PC-3 (cell line): ENCODE data around the gene TRPT1. TPM values are rescaled to one million over a fixed set of nuclear protein-coding genes. Genes with fewer than 3 reads are reported as not detected.

ENCODE experiments used
- ATAC-seq: fragments of 200-7000 bp; cut with Tn5 transposase; 2 replicates; pipeline ENCODE4 v1.9.1; 2020; ENCODE audit warnings: mild to moderate bottlenecking, moderate library complexity
- BruUV-seq: library from RNA; stranded (reverse); fragments of 400-500 nt; replicated peaks from 2 replicates; lab custom pipeline; 2021; lab: Mats Ljungman, UMichigan
- CTCF ChIA-PET: fragments of 300-600 bp; sonication (Branson Sonifier 250); formaldehyde crosslinking; loops from one replicate; lab custom pipeline; 2022; ENCODE audit warnings: antibody characterized with exemption; lab: Charles Lee
- POLR2A ChIA-PET: fragments of 300-600 bp; sonication (Branson Sonifier 250); formaldehyde crosslinking; loops from one replicate; lab custom pipeline; 2022; ENCODE audit warnings: antibody characterized with exemption; ENCODE audit not compliant: unreplicated experiment; lab: Charles Lee
- DNase-seq: peaks from one replicate; pipeline ENCODE4 v3.0.0-alpha.2; 2015
- H2AFZ ChIP-seq: fragments of 300-600 bp; sonication (generic); 2 replicates; pipeline ENCODE4 v1.6.0; 2016; ENCODE audit warnings: antibody characterized with exemption, low read length
- H3F3A ChIP-seq: fragments of 300-600 bp; sonication (generic); one replicate; pipeline ENCODE4 v1.6.0; 2017; ENCODE audit warnings: antibody characterized with exemption, low read length, control low read depth, mild to moderate bottlenecking; ENCODE audit not compliant: unreplicated experiment
- H3K27ac ChIP-seq: fragments of 300-600 bp; sonication (generic); 2 replicates; pipeline ENCODE4 v1.5.1; 2016; ENCODE audit warnings: mild to moderate bottlenecking, low read length
- H3K27me3 ChIP-seq: fragments of 300-600 bp; sonication (generic); 2 replicates; pipeline ENCODE4 v1.6.1; 2016; ENCODE audit warnings: low read length, mixed read lengths
- H3K36me3 ChIP-seq: fragments of 300-600 bp; sonication (generic); 2 replicates; pipeline ENCODE4 v1.6.1; 2016; ENCODE audit warnings: low read depth, mixed run types, low read length, mixed read lengths
- H3K4me1 ChIP-seq: fragments of 300-600 bp; sonication (generic); 2 replicates; pipeline ENCODE4 v1.5.1; 2016; ENCODE audit warnings: low read length; ENCODE audit not compliant: insufficient read depth
- H3K4me2 ChIP-seq: fragments of 300-600 bp; sonication (generic); 2 replicates; pipeline ENCODE4 v1.6.0; 2016; ENCODE audit warnings: low read length
- H3K4me3 ChIP-seq: fragments of 300-600 bp; sonication (generic); 2 replicates; pipeline ENCODE4 v1.5.1; 2016; ENCODE audit warnings: mild to moderate bottlenecking, low read length, mixed read lengths
- H3K79me2 ChIP-seq: fragments of 300-600 bp; sonication (generic); 2 replicates; pipeline ENCODE4 v1.6.1; 2017; ENCODE audit warnings: low read length, mixed read lengths
- H3K9ac ChIP-seq: fragments of 300-600 bp; sonication (generic); 2 replicates; pipeline ENCODE4 v1.6.0; 2016; ENCODE audit warnings: mild to moderate bottlenecking, low read length
- H3K9me2 ChIP-seq: fragments of 300-600 bp; sonication (generic); replicated peaks from 2 replicates; pipeline ENCODE4 v1.6.1; 2016; ENCODE audit warnings: mixed run types, low read length, mixed read lengths
- H3K9me3 ChIP-seq: fragments of 300-600 bp; sonication (generic); 2 replicates; pipeline ENCODE4 v1.6.1; 2016; ENCODE audit warnings: low read length, mixed read lengths
- H4K20me1 ChIP-seq: fragments of 300-600 bp; sonication (generic); 2 replicates; pipeline ENCODE4 v1.6.1; 2016; ENCODE audit warnings: low read length, mixed read lengths
- EZH2 ChIP-seq: fragments of 300-600 bp; sonication (generic); IDR thresholded peaks from one replicate; pipeline ENCODE4 v1.6.1; 2017; ENCODE audit warnings: antibody characterized with exemption, mild to moderate bottlenecking, low read length; ENCODE audit not compliant: unreplicated experiment
- EZH2phosphoT487 ChIP-seq: fragments of 300-600 bp; sonication (generic); IDR thresholded peaks from 2 replicates; pipeline ENCODE4 v1.6.1; 2018; ENCODE audit warnings: mild to moderate bottlenecking, antibody characterized with exemption, low read length, borderline replicate concordance
- intact Hi-C: fragments of 100-400 bp; cut with micrococcal nuclease; formaldehyde crosslinking; loops from 2 replicates; pipeline ENCODE4 v1.9.0; 2023
- total RNA-seq: library from RNA; depleted of rRNA; stranded (reverse); fragments of >200 nt; gene quantifications from 2 replicates; pipeline ENCODE4 v1.2.3, GENCODE V29; 2014
- TF ChIP-seq, protein P1 (sequence below): fragments of 300-600 bp; sonication (generic); conservative IDR thresholded peaks from 2 replicates; pipeline ENCODE4 v1.5.1; 2017; ENCODE audit warnings: antibody characterized with exemption, low read depth, mild to moderate bottlenecking, low read length

TRPT1 gene
- total RNA-seq, 1 experiment from 2014 or later, result 57.7 TPM

DNA sequence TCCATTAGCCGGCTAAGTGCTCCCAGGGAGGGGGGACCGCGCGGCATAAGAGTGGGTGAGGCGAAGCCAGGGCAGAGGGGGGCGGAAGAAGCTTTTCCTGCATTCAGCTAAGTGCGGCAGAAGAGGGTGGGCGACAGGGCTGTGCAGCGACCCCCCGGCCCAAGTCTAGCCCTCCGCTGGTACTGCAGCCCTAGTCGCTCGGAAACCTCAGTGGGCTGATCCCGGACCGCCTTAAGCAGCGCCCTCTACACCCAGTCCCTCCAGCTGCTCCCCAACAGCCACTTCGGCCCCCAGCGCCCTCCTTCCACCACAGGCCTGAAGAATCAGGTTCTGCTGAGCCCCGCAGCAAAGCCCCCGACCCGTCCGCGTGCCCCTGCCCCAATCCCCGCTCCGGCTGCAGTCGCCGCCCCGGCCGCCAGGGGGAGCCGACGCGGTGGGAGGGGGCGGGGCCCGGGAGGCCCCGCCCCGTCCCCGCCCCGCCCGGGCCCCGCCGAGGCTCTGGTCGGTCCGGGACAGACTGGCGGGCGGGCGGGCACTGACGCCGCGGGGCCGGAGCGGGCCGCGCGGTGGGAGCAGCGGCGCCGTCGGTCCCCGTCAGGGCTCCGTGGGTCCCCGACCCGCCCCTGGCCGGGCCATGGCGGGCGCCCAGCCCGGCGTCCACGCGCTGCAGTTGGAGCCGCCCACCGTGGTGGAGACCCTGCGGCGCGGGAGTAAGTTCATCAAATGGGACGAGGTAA, 25.2 kb upstream of the TRPT1 start, which contains the start of gene PLCB3:
Gene PLCB3 (plus strand): TSS at position 515 of the 737 bp plus-strand sequence. CDS start 120 bp downstream, at position 635.
- H3K4me2 ChIP-seq, result peak within 1 kb of the TSS; percentile 98
- peak within 1 kb of the TSS; percentile 93 for H2AFZ ChIP-seq
- H3K27me3 ChIP-seq, result no peaks in the 10 kb centered on the region
- DNase-seq (peak; percentile 74), ATAC-seq (peak; percentile 49)
- peak within 1 kb of the TSS; percentile 85 for H3K4me3 ChIP-seq
- no TSS peak for BruUV-seq
- no peaks in the 10 kb centered on the region for H3K9me2 ChIP-seq
- ChIA-PET POLR2A (interaction anchor here (0.7 kb wide), 1 partner anchor 44 kb away, joined by 4 read pairs; no protein-coding TSS in a partner anchor), CTCF (interaction anchor here (1.2 to 1.3 kb wide), 2 partner anchors 53 to 104 kb away, joined by 3 to 5 read pairs; no protein-coding TSS in a partner anchor)
- TF ChIP-seq EZH2, result no peak
- TF ChIP-seq, protein P1, sequence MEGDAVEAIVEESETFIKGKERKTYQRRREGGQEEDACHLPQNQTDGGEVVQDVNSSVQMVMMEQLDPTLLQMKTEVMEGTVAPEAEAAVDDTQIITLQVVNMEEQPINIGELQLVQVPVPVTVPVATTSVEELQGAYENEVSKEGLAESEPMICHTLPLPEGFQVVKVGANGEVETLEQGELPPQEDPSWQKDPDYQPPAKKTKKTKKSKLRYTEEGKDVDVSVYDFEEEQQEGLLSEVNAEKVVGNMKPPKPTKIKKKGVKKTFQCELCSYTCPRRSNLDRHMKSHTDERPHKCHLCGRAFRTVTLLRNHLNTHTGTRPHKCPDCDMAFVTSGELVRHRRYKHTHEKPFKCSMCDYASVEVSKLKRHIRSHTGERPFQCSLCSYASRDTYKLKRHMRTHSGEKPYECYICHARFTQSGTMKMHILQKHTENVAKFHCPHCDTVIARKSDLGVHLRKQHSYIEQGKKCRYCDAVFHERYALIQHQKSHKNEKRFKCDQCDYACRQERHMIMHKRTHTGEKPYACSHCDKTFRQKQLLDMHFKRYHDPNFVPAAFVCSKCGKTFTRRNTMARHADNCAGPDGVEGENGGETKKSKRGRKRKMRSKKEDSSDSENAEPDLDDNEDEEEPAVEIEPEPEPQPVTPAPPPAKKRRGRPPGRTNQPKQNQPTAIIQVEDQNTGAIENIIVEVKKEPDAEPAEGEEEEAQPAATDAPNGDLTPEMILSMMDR, result peak; percentile 72
- H4K20me1 ChIP-seq, result no peaks in the 10 kb centered on the region; the same call in 1 of the 2 replicates
- peaks cover 15% of the 10 kb centered on the region for H3K36me3 ChIP-seq
- H3K27ac ChIP-seq, result no peak within 1 kb of the TSS
- peaks cover 27% of the 10 kb centered on the region for H3K79me2 ChIP-seq
- no peaks in the 10 kb centered on the region for H3K9me3 ChIP-seq
- H3K9ac ChIP-seq, result peak within 1 kb of the TSS; percentile 79
- peaks cover 30% of the 10 kb centered on the region for H3K4me1 ChIP-seq
- intact Hi-C loops, result loop anchor here (1.0 kb wide), 1 partner anchor 47 kb away; no protein-coding TSS in a partner anchor
- H3F3A ChIP-seq, result no peaks in the 10 kb centered on the region

GRCh38 chr11:64250415-64251015, 24.5 kb upstream of the TRPT1 start:
- Histone ChIP-seq H3F3A (no peaks in the 10 kb centered on the region), H3K4me2 (peak overlapping the region; percentile 98), H2AFZ (peak overlapping the region; percentile 93), H3K9ac (peak overlapping the region; percentile 38; the same call in 1 of the 2 replicates), H4K20me1 (peaks cover under 1% of the 10 kb centered on the region; the same call in 1 of the 2 replicates), H3K4me3 (peak overlapping the region; percentile 71), H3K4me1 (peaks cover 29% of the 10 kb centered on the region), H3K9me3 (no peaks in the 10 kb centered on the region), H3K36me3 (peaks cover 10% of the 10 kb centered on the region), H3K79me2 (peaks cover 33% of the 10 kb centered on the region), H3K9me2 (no peaks in the 10 kb centered on the region), H3K27ac (no peak overlapping the region), H3K27me3 (no peaks in the 10 kb centered on the region)
- POLR2A ChIA-PET, result interaction anchor here (0.5 kb wide), 1 partner anchor 10 kb away, joined by 3 read pairs; no protein-coding TSS in a partner anchor
- no TSS peak for BruUV-seq
- intact Hi-C loops, result loop anchor here (1.0 kb wide), 1 partner anchor 46 kb away; no protein-coding TSS in a partner anchor
- ATAC-seq (peak; percentile 2), DNase-seq (no peak)
- CTCF ChIA-PET, result no interaction called here
- TF ChIP-seq EZH2phosphoT487, result no peak
- TF ChIP-seq, protein P1, result no peak
- no peak for TF ChIP-seq EZH2
